GM21737 (cell line): ENCODE results near the gene IL10.

Experiments used
- ATAC-seq: cut with Tn5 transposase; IDR thresholded peaks from one replicate; pipeline ENCODE4 v1.9.1; 2021; ENCODE audit warnings: mild to moderate bottlenecking, moderate library complexity; ENCODE audit not compliant: unreplicated experiment

IL10 gene

GRCh38 chr1:206772243-206772937, at the start of gene IL10:
Gene IL10, minus strand, starts transcription at chr1:206772494. Its CDS starts 59 bp downstream, at chr1:206772435.
- no peak for ATAC-seq

- no peak for ATAC-seq
Measured at GRCh38 chr1:206821493-206821892, 49.2 kb upstream of the IL10 start.

- peak; percentile 63 for ATAC-seq
Measured at GRCh38 chr1:206816390-206817287, 44.3 kb upstream of the IL10 start.

GRCh38 chr1:206814716-206815341, 42.5 kb upstream of the IL10 start:
- no peak for ATAC-seq

GRCh38 chr1:206812471-206812870, 40.2 kb upstream of the IL10 start:
- no peak for ATAC-seq

GRCh38 chr1:206809504-206810084, 37.3 kb upstream of the IL10 start:
- no peak for ATAC-seq

GRCh38 chr1:206808615-206809014, 36.3 kb upstream of the IL10 start:
- ATAC-seq = no peak

- no peak for ATAC-seq
Measured at GRCh38 chr1:206805357-206805756, 33.1 kb upstream of the IL10 start.

GRCh38 chr1:206804156-206804737, 32.0 kb upstream of the IL10 start:
- no peak for ATAC-seq

- peak; percentile 94 for ATAC-seq
Measured at GRCh38 chr1:206803221-206803730, 31.0 kb upstream of the IL10 start.

- no peak for ATAC-seq
Measured at GRCh38 chr1:206802401-206802800, 30.1 kb upstream of the IL10 start.

- no peak for ATAC-seq
Measured at GRCh38 chr1:206801467-206801866, 29.2 kb upstream of the IL10 start.

- ATAC-seq = no peak
Measured at GRCh38 chr1:206800891-206801290, 28.6 kb upstream of the IL10 start.

GRCh38 chr1:206800411-206800810, 28.1 kb upstream of the IL10 start:
- ATAC-seq = no peak

- ATAC-seq = no peak
Measured at GRCh38 chr1:206799311-206799710, 27.0 kb upstream of the IL10 start.

- ATAC-seq = no peak
Measured at GRCh38 chr1:206798384-206798996, 26.2 kb upstream of the IL10 start.

- no peak for ATAC-seq
Measured at GRCh38 chr1:206797534-206798383, 25.5 kb upstream of the IL10 start.

GRCh38 chr1:206796981-206797402, 24.7 kb upstream of the IL10 start:
- no peak for ATAC-seq

GRCh38 chr1:206796116-206796515, 23.8 kb upstream of the IL10 start:
- ATAC-seq = no peak
